ENCODE measurements around the gene CEP192. TPM values are rescaled to one million over a fixed set of nuclear protein-coding genes. Genes with fewer than 3 reads are reported as not detected.
A peak's percentile ranks its signal among the peaks of the same experiment; 100 is the strongest.

Gene CEP192
- total RNA-seq, 2 donors from 2014 or later = 32.2 to 49.2 TPM

- H3K36me3 Mint-ChIP-seq = peaks cover 47% of the 10 kb centered on the region
- no peak overlapping the region for H3K27ac Mint-ChIP-seq
- ATAC-seq (no peak), DNase-seq (ENCODE audit: low spot score) (no peak)
- H3K4me3 Mint-ChIP-seq = no peak overlapping the region
- H3K9me3 Mint-ChIP-seq = no peaks in the 10 kb centered on the region
- H3K27me3 Mint-ChIP-seq = peaks cover 0 to 3% of the 10 kb centered on the region in 2 donors
- peaks cover 9 to 10% of the 10 kb centered on the region in 2 donors for H3K4me1 Mint-ChIP-seq (ENCODE audit: low read depth in 2 of 2)
These were observed 35.6 kb downstream of the CEP192 start for GRCh38 chr18:13026583-13027270.

DNA sequence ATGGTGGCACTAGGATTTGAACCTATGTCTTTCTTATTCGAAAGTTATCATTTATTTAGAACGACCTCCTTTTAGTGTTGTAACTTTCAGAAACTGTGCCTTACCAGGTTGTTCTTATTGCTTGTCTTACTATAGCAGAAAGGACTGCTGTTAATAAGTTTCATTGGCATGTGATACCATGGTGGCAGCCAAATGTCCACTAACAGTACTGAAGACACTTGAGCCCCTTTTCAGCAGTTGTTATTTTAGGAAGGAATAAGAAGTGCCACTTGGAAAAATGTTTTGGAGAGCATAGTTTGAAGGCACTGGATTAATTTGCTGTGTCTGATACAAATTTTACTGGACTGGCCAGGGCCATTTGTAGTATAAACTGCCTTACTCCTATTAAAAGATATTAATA is 37.7 kb downstream of the CEP192 start:
- DNase-seq (ENCODE audit: low spot score) = no peak
- Mint-ChIP-seq H3K4me3 (no peak overlapping the region), H3K36me3 (peaks cover 51% of the 10 kb centered on the region), H3K27me3 (peaks cover 0 to 3% of the 10 kb centered on the region in 2 donors), H3K4me1 (ENCODE audit: low read depth in 2 of 2) (peaks cover 16 to 17% of the 10 kb centered on the region in 2 donors), H3K9me3 (no peaks in the 10 kb centered on the region), H3K27ac (no peak overlapping the region)
- ATAC-seq = no peak

GRCh38 chr18:13032173-13032572 is 41.0 kb downstream of the CEP192 start:
- DNase-seq (ENCODE audit: low spot score) (no peak), ATAC-seq (peak; percentile 92 to 97)
- Mint-ChIP-seq H3K4me3 (peak overlapping the region; percentile 63), H3K4me1 (ENCODE audit: low read depth in 2 of 2) (peaks cover 11 to 17% of the 10 kb centered on the region in 2 donors), H3K9me3 (no peaks in the 10 kb centered on the region), H3K36me3 (peaks cover 40% of the 10 kb centered on the region), H3K27me3 (peaks cover 0 to 3% of the 10 kb centered on the region in 2 donors), H3K27ac (peak overlapping the region in 1 of 2 donors; percentile 49)

GRCh38 chr18:13035249-13035914 is 44.2 kb downstream of the CEP192 start:
- H3K9me3 Mint-ChIP-seq = no peaks in the 10 kb centered on the region
- peaks cover 11 to 21% of the 10 kb centered on the region in 2 donors for H3K4me1 Mint-ChIP-seq (ENCODE audit: low read depth in 2 of 2)
- H3K36me3 Mint-ChIP-seq = peaks cover 27% of the 10 kb centered on the region
- peaks cover 0 to 3% of the 10 kb centered on the region in 2 donors for H3K27me3 Mint-ChIP-seq
- no peak for ATAC-seq
- no peak overlapping the region for H3K4me3 Mint-ChIP-seq
- no peak overlapping the region for H3K27ac Mint-ChIP-seq
- DNase-seq (ENCODE audit: low spot score) = no peak

DNA sequence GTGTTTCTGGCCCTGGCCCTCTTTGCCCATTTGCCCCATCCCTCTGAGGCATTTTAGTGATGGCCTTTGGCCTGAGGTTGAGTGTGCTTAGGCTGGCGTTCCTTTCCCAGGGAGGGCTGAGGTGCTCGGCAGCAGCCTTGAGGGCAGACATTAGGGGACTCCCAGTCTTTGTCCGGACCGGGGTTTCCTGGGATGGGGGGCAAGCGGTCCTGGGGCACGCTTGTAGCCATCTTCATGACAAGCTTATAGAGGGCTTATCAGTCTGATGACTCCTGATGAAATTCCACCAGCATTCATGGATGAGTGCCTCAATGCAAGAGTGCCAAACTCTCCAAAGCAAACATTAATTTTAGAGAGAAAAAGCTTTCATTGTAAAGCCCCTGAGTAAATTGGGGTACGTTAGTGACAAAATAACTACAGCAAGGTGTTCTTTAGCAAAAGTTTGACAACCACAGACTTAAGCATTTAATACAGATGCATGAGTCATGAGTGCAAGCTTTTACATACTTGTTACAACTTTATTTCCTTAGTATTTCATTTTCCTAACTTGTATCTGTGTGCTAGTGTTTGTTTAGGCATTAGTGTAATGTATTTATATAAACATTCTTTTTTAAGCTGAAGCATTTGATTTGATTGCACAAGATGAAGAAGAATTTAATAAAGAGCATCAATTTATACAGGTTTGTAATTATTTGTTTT is 45.6 kb downstream of the CEP192 start:
- no peaks in the 10 kb centered on the region for H3K27me3 Mint-ChIP-seq
- H3K4me3 Mint-ChIP-seq = no peak overlapping the region
- H3K9me3 Mint-ChIP-seq = no peaks in the 10 kb centered on the region
- DNase-seq (ENCODE audit: low spot score) = no peak
- peaks cover 20% of the 10 kb centered on the region for H3K36me3 Mint-ChIP-seq
- no peak overlapping the region for H3K27ac Mint-ChIP-seq
- peaks cover 7 to 13% of the 10 kb centered on the region in 2 donors for H3K4me1 Mint-ChIP-seq (ENCODE audit: low read depth in 2 of 2)
- ATAC-seq = no peak

- Mint-ChIP-seq H3K4me1 (ENCODE audit: low read depth in 2 of 2) (peaks cover 0 to 13% of the 10 kb centered on the region in 2 donors), H3K27ac (no peak overlapping the region), H3K4me3 (no peak overlapping the region), H3K9me3 (no peaks in the 10 kb centered on the region), H3K36me3 (peaks cover 21% of the 10 kb centered on the region), H3K27me3 (no peaks in the 10 kb centered on the region)
- DNase-seq (ENCODE audit: low spot score) = no peak
- no peak for ATAC-seq
These were observed 48.6 kb downstream of the CEP192 start for GRCh38 chr18:13039806-13040205.

GRCh38 chr18:13043066-13043465 is 51.9 kb downstream of the CEP192 start:
- Mint-ChIP-seq H3K27ac (no peak overlapping the region), H3K9me3 (no peaks in the 10 kb centered on the region), H3K4me3 (no peak overlapping the region), H3K27me3 (no peaks in the 10 kb centered on the region), H3K36me3 (peaks cover 33% of the 10 kb centered on the region), H3K4me1 (ENCODE audit: low read depth in 2 of 2) (peaks cover 6 to 18% of the 10 kb centered on the region in 2 donors)
- ATAC-seq (no peak), DNase-seq (ENCODE audit: low spot score) (no peak)

- H3K27me3 Mint-ChIP-seq = no peaks in the 10 kb centered on the region
- DNase-seq (ENCODE audit: low spot score) (no peak), ATAC-seq (no peak)
- H3K27ac Mint-ChIP-seq = no peak overlapping the region
- H3K4me1 Mint-ChIP-seq (ENCODE audit: low read depth in 2 of 2) = peaks cover 16 to 23% of the 10 kb centered on the region in 2 donors
- peaks cover 43% of the 10 kb centered on the region for H3K36me3 Mint-ChIP-seq
- no peak overlapping the region for H3K4me3 Mint-ChIP-seq
- no peaks in the 10 kb centered on the region for H3K9me3 Mint-ChIP-seq
These were observed 57.0 kb downstream of the CEP192 start for GRCh38 chr18:13048061-13048595.

DNA sequence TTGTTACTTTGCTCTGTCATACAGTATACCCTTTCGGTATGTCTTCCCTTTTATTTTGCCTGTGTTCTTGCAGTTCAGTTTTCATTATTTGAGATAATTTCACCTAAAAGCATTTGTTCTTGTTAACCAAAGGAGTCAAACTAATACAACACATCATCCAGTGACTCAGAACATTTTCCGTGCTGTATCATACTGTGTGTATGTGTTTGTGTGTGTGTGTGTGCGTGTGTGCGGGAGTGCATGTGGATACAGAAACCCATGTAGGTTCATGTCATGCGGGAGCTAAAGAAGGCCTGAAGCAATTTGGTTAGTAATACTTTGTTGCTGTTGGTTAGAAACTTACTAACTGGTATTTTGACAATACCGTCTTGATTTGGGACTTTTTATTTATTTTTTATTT is 60.0 kb downstream of the CEP192 start:
- no peaks in the 10 kb centered on the region for H3K9me3 Mint-ChIP-seq
- no peak for DNase-seq (ENCODE audit: low spot score)
- H3K27ac Mint-ChIP-seq = no peak overlapping the region

GRCh38 chr18:13051950-13052349 is 60.8 kb downstream of the CEP192 start:
- peak in 1 of 2 donors; percentile 41 for ATAC-seq
- H3K4me1 Mint-ChIP-seq (ENCODE audit: low read depth in 2 of 2) = peaks cover 11% of the 10 kb centered on the region in 2 donors
- no peak for DNase-seq (ENCODE audit: low spot score)
- H3K27me3 Mint-ChIP-seq = no peaks in the 10 kb centered on the region
- H3K27ac Mint-ChIP-seq = no peak overlapping the region
- H3K4me3 Mint-ChIP-seq = no peak overlapping the region
- peaks cover 42% of the 10 kb centered on the region for H3K36me3 Mint-ChIP-seq
- no peaks in the 10 kb centered on the region for H3K9me3 Mint-ChIP-seq

More for the DNA sequence above, 60.0 kb downstream of the CEP192 start:
- peaks cover 39% of the 10 kb centered on the region for H3K36me3 Mint-ChIP-seq
- no peak for ATAC-seq
- no peaks in the 10 kb centered on the region for H3K27me3 Mint-ChIP-seq
- H3K4me1 Mint-ChIP-seq (ENCODE audit: low read depth in 2 of 2) = peaks cover 11 to 13% of the 10 kb centered on the region in 2 donors
- no peak overlapping the region for H3K4me3 Mint-ChIP-seq

DNA sequence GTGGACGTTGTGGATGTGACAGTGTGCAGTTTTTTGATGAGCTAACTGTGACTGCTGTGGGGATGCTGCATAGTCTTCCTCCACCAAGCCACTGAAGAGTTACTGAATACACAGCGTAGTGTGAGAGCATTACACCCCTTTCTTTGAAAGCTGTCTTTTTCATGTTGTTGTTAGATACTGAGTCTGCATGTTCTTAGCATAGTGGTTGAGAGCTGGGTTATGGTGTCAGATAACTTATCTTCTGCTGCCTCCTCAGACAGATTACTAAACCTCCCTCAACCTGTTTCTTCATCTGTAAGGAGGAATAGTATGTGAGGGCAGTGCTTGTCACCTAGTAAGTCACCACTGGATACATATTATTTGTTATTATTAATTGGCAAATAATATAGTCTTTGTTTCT is 63.2 kb downstream of the CEP192 start:
- Mint-ChIP-seq H3K27me3 (no peaks in the 10 kb centered on the region), H3K4me3 (no peak overlapping the region), H3K4me1 (ENCODE audit: low read depth in 2 of 2) (peaks cover 11 to 13% of the 10 kb centered on the region in 2 donors), H3K9me3 (no peaks in the 10 kb centered on the region), H3K36me3 (peaks cover 29% of the 10 kb centered on the region), H3K27ac (no peak overlapping the region)
- ATAC-seq (no peak), DNase-seq (ENCODE audit: low spot score) (no peak)

- Mint-ChIP-seq H3K4me3 (no peak overlapping the region), H3K4me1 (ENCODE audit: low read depth in 2 of 2) (peaks cover 8 to 10% of the 10 kb centered on the region in 2 donors), H3K27me3 (no peaks in the 10 kb centered on the region), H3K9me3 (no peaks in the 10 kb centered on the region), H3K36me3 (peaks cover 26% of the 10 kb centered on the region), H3K27ac (no peak overlapping the region)
- ATAC-seq = no peak
- DNase-seq (ENCODE audit: low spot score) = no peak
These were observed 70.5 kb downstream of the CEP192 start for GRCh38 chr18:13061630-13062189.

DNA sequence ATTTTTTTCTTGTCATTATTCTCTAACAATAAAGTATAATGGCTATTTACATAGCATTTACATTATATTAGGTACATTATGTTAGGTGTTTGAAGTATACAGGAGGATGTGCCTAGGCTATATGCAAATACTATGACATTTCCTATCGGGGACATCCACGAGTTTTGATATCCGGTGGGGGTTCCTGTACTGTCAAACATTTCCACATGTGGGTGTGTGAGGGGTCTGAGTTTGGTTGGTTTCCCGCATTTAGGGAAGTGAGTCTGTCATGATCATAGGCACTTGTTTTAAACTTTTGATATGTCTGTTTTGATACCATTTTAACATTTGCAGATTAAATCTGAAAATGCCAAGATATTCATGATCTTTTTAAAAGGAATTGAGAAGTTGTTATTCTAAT is 76.0 kb downstream of the CEP192 start:
- peaks cover 36% of the 10 kb centered on the region for H3K36me3 Mint-ChIP-seq

More for the DNA sequence above, 76.0 kb downstream of the CEP192 start:
- DNase-seq (ENCODE audit: low spot score) (no peak), ATAC-seq (no peak)
- Mint-ChIP-seq H3K4me1 (ENCODE audit: low read depth in 2 of 2) (peaks cover 10 to 15% of the 10 kb centered on the region in 2 donors), H3K27me3 (no peaks in the 10 kb centered on the region), H3K4me3 (no peak overlapping the region), H3K9me3 (no peaks in the 10 kb centered on the region), H3K27ac (peak overlapping the region in 1 of 2 donors; percentile 26)
